Measurements from ENCODE around the gene HACD2.
"Not testable (repeated sequence)": the region's sequence is repeated elsewhere in the genome, so short reads cannot be mapped to it uniquely, and the experiment has no call there.

HACD2 gene, protein sequence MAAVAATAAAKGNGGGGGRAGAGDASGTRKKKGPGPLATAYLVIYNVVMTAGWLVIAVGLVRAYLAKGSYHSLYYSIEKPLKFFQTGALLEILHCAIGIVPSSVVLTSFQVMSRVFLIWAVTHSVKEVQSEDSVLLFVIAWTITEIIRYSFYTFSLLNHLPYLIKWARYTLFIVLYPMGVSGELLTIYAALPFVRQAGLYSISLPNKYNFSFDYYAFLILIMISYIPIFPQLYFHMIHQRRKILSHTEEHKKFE
- total RNA-seq = 25.2 to 41.3 (median 38.2) reads per million in 4 donors

DNA sequence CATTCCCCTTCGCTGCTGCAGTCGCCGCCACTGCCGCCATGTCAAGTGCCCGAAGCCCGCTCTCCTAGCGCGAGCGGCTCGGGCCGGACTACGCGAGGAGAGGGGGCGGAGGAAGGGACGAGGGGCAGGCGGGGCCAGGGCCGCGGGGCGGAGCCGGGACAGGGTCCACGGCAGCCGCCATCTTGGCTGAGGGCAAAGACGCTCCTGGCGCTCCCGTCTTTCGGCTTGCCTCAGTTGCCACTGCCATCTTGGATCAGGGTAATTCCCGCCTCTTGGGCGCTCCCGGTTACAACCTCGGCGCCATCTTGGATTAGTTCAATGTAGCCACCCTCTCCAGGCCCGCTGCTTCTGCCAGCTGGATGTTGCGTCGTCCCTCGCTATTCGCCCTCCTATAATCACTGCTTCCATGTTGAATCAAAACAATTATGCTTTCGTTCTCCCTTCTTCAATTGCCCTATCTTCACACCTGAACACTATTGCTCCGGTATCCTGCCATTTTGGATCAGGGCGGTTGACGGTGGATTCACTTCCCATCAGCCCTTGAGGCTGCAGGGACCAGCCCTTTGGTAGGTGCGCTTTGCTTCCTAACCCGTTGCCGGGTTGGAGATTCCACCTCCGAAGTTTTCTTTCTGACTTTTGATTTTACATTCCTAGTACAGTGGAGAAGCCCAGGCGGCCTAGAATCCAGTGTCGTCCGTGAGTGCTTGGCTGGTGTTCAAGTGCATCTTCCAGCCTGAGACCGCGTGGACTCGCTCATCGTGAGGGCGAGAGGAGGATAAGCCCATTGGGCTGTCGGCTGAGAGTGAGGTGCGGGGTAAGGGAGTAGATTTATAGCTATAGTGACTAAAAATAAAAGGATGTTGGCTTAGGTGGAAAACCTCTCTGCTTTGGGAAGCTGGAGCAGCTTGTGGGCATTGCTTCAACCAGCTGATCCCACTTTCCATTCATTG lies at the start of gene HACD2:
Gene HACD2, minus strand, starts transcription at position 66 of the 950 bp plus-strand sequence. Its CDS starts 26 bp downstream, at position 40.
- peak; percentile 90 to 97 (median 91) for DNase-seq

DNA sequence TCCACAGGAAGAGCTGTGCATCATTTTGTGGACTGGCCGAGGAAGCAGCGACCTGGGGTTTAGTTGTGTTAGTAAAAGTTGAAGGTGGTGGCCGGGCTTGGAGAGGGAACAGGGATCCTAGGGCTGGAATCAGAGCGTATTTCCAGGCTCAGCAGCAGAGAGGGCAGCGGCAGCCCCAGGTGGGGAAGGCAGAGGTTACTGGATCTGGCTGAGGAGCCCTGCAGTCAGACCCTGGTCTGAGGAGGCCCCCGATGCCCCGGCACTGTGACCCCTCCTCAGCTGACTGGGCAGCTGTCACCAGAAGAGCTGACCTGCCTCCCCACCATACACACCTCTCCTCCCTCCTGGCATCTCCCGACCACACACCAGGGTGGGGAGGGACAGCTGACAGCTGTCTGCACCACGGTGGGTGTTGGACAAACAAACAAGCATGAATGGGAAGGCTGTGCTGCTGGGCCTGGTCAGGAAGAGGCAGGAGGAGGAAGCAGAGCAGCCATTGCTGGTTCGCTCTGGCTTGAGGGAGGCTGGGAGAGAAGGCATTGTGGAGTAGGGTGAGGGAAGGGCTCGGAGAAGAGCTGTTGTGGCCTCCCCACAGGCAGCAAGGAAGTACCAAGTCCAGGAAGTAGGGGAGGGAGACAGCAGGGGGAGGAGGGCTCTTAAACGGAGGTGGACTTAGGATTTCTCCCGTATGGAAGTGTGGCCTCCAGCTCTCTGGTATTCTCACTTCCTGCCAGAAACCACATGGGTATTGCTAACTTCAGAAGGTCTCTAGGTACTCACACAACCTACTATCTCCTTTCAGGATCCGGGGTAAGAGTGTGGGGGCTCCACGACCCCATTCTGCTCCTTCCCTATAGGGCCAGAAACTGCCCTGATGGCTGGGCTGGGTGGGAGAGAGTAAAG lies 49.5 kb upstream of the HACD2 start:
- DNase-seq = no peak

- DNase-seq = no peak
Observed at GRCh38 chr3:123633530-123633929, 48.7 kb upstream of the HACD2 start.

DNA sequence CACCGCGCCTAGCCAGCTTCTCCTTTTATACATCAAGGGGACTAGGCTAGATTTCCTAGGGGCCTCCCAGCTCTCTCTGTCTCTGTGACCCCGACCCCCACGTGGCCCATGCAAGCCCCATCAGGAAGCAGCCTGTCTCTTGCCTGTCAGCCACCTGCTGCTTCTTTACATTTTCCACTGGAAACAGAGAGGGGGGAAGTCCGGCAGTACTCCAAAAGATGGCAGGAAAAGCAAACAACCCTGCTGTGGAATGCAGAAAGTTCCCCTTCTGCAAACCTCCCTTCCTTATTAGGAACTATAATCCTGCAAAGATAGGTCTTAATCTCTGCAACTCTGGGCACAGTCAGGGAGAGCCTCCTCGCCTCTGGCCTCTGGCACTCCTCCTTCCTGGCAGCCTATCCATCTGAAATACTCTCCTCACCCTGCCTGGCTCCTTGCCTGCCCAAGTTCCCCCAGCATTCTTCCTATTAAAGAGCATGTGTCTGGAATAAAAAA lies 47.4 kb upstream of the HACD2 start:
- no peak for DNase-seq

GRCh38 chr3:123629747-123630047 lies 44.8 kb upstream of the HACD2 start:
- DNase-seq = no peak

DNA sequence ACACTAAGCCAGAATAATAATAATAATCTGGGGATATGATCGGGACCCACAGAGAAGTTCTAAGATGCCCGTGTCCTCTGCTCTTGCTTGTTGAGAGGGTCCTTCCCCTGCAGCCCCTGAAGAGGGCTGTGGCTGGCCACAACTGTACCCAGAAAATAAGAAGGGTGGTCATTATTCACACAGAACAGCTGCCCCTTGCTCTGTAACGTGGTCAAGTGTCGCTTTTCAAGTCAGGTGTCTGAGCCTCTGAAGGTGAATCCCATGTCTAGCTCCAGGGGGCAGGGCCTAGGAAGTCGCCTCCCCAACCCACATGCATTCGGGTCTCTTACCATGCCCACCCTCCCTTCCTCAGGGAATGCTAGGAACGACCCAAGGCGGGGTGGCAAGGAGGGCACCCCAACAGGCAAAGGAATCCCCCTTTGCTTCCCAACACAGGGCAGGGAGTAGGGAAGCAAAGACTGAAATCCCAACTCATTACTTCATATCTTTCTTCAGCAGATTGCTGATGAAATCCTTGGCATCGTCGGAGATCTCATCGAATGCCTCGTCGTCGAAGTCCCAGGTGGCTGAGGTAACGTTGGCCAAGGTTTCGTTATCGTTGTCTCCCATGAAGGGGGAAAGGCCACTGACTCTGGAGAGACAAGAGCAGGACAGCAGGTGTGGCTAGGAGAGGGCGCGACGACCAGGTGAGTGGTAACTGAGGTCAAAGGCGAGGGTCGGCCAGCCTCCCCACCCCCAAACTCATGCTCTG lies 44.3 kb upstream of the HACD2 start:
- no peak for DNase-seq

DNA sequence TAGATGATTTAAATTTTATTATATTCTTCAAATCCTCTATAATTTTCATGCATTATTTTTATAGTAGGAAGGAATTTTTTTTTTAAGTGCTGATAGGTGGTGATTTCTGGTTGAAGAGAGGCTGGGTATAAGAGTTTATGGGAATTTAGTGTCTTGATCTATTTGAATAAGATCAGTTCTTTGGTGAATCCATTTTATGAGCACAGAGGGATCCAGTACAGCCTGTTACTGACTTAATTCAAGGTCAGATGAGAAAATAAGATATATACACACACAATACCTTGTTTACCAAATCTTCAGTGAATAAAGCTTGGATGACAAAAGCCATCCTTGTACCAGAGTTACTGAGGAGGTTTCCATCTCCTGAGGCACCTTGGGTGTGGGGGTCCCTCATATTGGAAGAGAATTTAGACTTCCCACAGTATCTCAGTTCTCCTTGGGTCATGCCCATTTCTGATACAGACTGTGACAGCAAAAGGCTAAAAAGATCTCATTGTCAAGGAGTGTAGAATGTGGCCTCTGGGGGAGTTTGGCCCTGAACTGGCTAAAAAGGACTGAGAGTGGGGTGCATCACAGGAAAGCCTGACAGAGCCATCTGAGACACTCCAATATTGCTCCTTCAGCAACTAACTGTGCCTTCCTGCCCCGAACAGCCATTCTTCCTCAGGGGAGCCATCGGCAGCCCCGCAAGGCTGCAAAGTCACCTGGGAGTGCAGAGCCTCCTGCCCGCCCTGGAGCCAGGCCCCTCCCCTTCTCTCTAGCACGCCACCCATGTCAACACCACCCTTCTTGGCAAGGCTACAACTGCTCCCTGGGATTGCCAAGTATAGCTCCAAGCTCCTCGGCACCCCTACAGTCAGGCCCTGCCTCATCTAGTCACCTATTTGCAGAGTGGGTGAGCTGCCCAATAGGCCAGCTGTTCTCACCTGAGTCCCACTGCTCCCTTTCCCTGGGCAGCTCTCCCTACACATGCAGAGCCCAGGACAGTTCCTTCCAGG lies 43.1 kb upstream of the HACD2 start:
- no peak for DNase-seq

- DNase-seq = no peak
Observed at GRCh38 chr3:123626881-123627280, 42.0 kb upstream of the HACD2 start.

DNA sequence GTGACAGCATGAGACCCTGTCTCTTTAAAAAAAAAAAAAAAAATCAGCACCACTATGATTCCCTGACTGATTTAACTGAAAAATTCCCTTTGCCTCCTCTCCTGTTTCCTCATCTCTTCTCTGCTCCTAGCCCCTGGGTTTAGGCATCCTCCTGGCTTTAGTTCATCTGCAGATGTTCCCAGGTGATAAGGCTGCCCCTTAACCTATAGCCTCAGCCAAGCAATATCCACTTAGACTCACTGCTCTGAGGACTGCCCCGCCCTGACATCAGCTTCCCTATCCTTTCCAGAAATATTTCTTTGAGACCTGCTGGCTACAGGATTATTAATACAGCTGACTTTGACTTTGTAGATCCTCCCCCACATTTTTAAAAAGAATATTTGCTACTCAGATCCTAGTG lies 39.4 kb upstream of the HACD2 start:
- DNase-seq = no peak

DNA sequence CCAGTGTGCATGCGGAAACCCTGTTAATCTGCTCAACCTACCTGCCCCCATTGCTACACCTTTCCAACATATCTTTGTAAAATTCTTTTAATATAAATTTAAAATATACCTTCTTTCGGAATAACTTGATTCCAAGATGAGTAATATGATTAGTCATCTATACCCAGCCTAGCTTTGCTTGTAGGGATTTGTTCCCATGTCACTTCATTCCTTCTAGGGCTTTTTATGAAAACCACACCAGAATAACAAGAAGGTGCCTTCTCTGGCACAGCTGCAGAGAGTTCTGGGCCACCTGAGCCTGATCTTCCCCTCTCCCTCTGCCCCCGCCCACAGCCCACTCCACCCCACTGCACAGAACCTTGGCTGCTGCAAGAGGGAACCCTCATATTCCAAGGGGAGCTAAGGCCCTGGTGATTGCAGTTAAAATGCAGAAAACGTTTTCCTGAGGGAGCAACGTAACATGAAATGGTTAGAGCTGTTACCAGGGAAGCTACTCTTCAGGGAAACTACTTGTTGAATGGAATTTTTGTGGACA lies 38.6 kb upstream of the HACD2 start:
- no peak for DNase-seq

DNA sequence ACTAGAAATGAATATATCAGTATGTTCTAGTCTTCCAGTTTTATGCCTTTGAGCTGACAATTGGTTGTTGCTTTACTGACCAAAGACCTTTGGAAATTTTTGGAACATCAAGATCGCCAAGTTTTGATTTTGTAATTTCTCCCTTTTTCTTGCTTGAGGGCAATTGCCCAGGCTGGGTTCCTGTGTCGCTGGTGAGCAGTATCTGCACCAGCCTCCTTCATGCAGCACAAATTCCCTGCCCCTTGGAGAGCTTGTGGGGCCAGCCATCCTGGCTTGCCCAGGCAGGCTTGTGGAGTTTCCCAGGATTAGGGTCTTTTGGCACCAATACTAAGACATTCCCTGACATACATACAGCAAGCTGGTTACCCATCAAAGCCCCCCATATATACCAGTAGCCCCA lies 37.9 kb upstream of the HACD2 start:
- DNase-seq = no peak

- DNase-seq = no peak
Observed at GRCh38 chr3:123621850-123622189, 37.0 kb upstream of the HACD2 start.

- no peak for DNase-seq
Observed at GRCh38 chr3:123621186-123621849, 36.5 kb upstream of the HACD2 start.

DNA sequence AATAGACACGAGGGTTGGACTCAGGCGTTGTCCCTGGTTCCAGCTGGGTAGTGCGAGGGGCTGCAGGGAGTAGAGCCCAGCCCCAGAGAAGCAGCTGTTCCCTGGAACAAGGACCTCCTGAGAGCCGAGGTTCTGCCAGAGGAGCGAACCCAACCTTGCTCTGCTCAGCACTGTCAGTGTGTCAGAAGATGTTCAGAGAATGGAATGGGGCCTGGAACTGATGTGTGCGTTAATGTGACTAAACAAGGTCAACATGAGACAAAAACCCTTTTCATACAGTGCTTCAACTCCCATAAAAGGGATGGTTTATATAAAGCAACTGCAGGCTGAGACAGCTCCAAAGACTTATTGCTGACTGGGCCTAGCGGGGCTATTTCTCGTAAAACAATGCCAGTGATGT lies 35.5 kb upstream of the HACD2 start:
- DNase-seq = no peak

GRCh38 chr3:123618768-123619484 lies 34.1 kb upstream of the HACD2 start:
- no peak for DNase-seq

DNA sequence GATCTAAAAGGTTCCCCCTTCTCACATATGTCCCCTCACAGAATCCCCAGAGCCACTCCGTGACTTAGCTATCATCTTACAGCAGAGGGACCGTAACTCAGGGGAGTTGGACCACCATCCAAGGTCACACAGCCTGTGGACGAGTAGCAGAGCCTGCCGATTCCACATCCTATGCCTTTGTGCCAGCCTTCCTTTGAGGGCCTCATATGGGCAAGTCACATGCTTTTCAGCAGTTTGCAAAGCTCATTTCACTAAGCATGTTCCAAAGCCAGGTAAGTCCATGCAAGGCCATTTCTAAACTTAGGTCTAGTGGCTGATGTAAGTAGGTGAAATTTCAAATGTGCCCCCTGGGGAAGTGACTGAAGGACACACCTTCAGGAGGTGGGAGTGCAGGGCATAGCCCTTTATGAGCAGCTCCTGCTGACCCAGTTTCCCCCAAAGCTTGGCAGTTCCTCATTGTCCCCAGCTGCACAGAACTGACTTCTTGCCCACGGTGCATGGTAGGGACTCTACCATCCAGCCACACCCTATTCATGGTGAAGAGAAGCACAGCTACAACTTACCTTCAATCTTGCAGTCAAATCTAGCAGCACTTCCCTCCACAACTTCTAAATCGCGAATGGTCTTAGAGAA lies 33.3 kb upstream of the HACD2 start:
- DNase-seq = no peak

DNA sequence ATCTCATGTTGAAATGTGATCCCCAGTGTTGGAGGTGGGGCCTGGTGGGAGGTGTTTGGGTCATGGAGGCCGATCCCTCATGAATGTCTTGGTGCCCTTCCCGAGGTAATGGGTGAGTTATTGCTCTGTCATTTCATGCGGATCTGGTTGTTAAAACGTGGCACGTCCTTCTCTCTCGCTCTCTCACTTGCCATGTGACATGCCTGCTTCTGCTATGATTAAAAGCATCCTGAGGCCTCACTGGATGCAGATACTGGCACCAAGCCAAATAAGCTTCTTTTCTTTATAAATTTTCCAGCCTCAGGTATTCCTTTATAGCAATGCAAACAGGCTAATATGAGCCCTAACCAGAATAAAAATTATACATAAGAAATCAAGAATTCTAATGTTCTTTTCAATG lies 31.7 kb upstream of the HACD2 start:
- no peak for DNase-seq

GRCh38 chr3:123613543-123613942 lies 28.7 kb upstream of the HACD2 start:
- DNase-seq = no peak

- DNase-seq = not testable (repeated sequence)
Observed at GRCh38 chr3:123611674-123612073, 26.8 kb upstream of the HACD2 start.

Data from T-helper 1 cell (primary cell).